Left lung (tissue), 10 donors: ENCODE measurements around the gene CCDC102B. TPM values are rescaled to one million over a fixed set of nuclear protein-coding genes. Genes with fewer than 3 reads are reported as not detected.
"Not testable (repeated sequence)": the region's sequence is repeated elsewhere in the genome, so short reads cannot be mapped to it uniquely, and the experiment has no call there.

Experiments
- ATAC-seq: fragments of 200-7000 bp; cut with Tn5 transposase; one replicate; pipeline ENCODE4 v1.9.1; 2020; ENCODE audit warnings: moderate library complexity
- DNase-seq, 4 donors: peaks; one replicate each; pipeline ENCODE4 v3.0.0-alpha.2; 2013 to 2020
- H3K27ac ChIP-seq, 2 donors: fragments of 200-600 bp; sonication (generic) in 1 of 2; one replicate each; pipeline versions ENCODE4 v1.5.0 to v1.8.0; 2020 to 2021
- H3K27me3 ChIP-seq, 2 donors: fragments of 200-600 bp; sonication (generic) in 1 of 2; one replicate each; pipeline versions ENCODE4 v1.5.0 to v1.8.0; 2020 to 2021
- H3K36me3 ChIP-seq, 2 donors: fragments of 200-600 bp; sonication (generic) in 1 of 2; one replicate each; pipeline versions ENCODE4 v1.5.0 to v1.8.0; 2020 to 2021
- H3K4me1 ChIP-seq, 2 donors: fragments of 200-600 bp; one replicate each; pipeline ENCODE4 v1.8.0; 2021
- H3K4me3 ChIP-seq, 2 donors: fragments of 200-600 bp; sonication (generic) in 1 of 2; one replicate each; pipeline versions ENCODE4 v1.5.0 to v1.8.0; 2020 to 2021; ENCODE audit warnings: mild to moderate bottlenecking in 1 of 2
- H3K9me3 ChIP-seq, 2 donors: fragments of 200-600 bp; sonication (generic) in 1 of 2; one replicate each; pipeline versions ENCODE4 v1.5.0 to v1.8.0; 2020 to 2021
- CTCF ChIP-seq, 2 donors: fragments of 200-600 bp; sonication (generic) in 1 of 2; IDR thresholded peaks; one replicate each; pipeline versions ENCODE4 v1.5.0 to v1.8.0; 2021; ENCODE audit warnings: antibody characterized with exemption in 2 of 2
- intact Hi-C, 2 donors: fragments of 100-400 bp; cut with DNase I; formaldehyde crosslinking; loops; one replicate each; pipeline versions ENCODE4 v1.11.2 to v1.14.2; 2022
- polyA plus RNA-seq, 6 donors: library from polyadenylated mRNA; unstranded; fragments of 120-200 nt; gene quantifications; one replicate each; pipeline ENCODE4 v1.2.1, GENCODE V29; 2013; ENCODE audit not compliant: insufficient read length in 6 of 6
- total RNA-seq, 2 donors: library from RNA; stranded (reverse); fragmentation: NEBNext Ultra II Directional; extraction: Animal tissue kit (Norgen Biotek cat#: 25700); gene quantifications; one replicate each; pipeline ENCODE4 v1.2.1, GENCODE V29; 2021
- donor health status: DM: no; HTN: yes; CAD: no.
- donor health status: DM: no; HTN: no; CAD: no.

The CCDC102B gene
- total and polyA plus RNA-seq, 8 donors, result 10.6 to 78.3 (median 15.6) TPM

DNA sequence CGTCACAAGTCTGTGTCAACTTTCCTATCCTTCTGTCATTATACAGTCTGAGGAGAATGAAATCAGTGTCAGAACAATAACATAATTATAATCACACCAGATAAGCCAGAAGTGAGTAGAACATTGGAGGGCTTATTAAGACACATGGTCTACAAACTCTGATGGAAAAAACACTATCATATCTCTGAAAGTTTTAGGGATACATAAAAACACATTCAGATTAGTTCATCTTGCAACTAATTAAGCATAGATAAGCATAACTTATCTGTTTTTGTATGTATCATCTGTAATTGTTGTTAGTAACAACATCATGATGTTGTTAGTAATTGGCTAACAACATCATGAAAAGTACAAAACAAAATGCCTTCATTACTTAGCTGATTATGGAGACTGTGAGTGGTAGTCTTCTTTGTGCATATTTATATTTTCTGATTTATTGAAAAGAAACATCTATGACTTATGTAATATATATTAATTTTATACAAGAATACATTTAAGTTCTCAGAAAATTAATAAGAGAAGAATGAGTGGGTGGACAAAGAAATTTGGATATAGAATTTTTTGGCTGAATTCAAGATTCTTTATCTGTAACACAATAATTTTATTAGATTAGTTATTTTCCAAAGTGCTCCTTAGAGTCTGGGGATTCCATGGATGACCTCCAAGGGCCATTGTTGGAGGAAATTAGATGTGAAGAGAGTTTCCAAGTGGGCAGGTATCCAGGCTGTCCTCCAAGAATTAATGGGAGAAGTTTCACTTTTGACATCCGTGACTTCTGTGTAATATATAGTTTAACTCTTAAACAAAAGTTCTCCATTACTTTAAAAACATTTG, 16.9 kb upstream of the CCDC102B start:
- DNase-seq (peak in 2 of 4 donors; percentile 36 to 59), ATAC-seq (no peak)
- no peaks in the 10 kb centered on the region for H3K36me3 ChIP-seq
- no peak overlapping the region for H3K4me3 ChIP-seq
- no peaks in the 10 kb centered on the region for H3K9me3 ChIP-seq
- H3K27me3 ChIP-seq, result no peaks in the 10 kb centered on the region
- no peak for TF ChIP-seq CTCF (IDR thresholded peaks at IDR 0.05)
- H3K27ac ChIP-seq, result no peak overlapping the region
- intact Hi-C loops, result no loop called here
- H3K4me1 ChIP-seq, result no peaks in the 10 kb centered on the region

- Histone ChIP-seq H3K27ac (no peak overlapping the region), H3K4me3 (no peak overlapping the region), H3K9me3 (no peaks in the 10 kb centered on the region), H3K36me3 (no peaks in the 10 kb centered on the region), H3K4me1 (no peaks in the 10 kb centered on the region), H3K27me3 (no peaks in the 10 kb centered on the region)
- no peak for TF ChIP-seq CTCF (IDR thresholded peaks at IDR 0.05)
- no peak for ATAC-seq
- no peak for DNase-seq
- intact Hi-C loops, result no loop called here
Observed at GRCh38 chr18:68783506-68783905, 14.4 kb upstream of the CCDC102B start.

- Histone ChIP-seq H3K4me3 (no peak overlapping the region), H3K4me1 (no peaks in the 10 kb centered on the region), H3K27me3 (no peaks in the 10 kb centered on the region), H3K9me3 (no peaks in the 10 kb centered on the region), H3K27ac (no peak overlapping the region), H3K36me3 (no peaks in the 10 kb centered on the region)
- TF ChIP-seq CTCF (IDR thresholded peaks at IDR 0.05), result no peak
- DNase-seq (no peak), ATAC-seq (no peak)
- intact Hi-C loops, result no loop called here
Observed at GRCh38 chr18:68784071-68784470, 13.8 kb upstream of the CCDC102B start.

DNA sequence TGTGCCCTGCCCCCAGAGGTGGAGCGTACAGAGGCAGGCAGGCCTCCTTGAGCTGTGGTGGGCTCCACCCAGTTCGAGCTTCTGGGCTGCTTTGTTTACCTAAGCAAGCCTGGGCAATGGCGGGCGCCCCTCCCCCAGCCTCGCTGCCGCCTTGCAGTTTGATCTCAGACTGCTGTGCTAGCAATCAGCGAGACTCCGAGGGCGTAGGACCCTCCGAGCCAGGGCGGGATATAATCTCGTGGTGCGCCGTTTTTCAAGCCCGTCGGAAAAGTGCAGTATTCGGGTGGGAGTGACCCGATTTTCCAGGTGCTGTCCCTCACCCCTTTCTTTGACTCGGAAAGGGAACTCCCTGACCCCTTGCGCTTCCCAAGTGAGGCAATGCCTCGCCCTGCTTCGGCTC, 7.6 kb upstream of the CCDC102B start:
- H3K27ac ChIP-seq, H3K4me3 ChIP-seq, H3K9me3 ChIP-seq, ATAC-seq, H3K4me1 ChIP-seq, DNase-seq, H3K36me3 ChIP-seq, H3K27me3 ChIP-seq, intact Hi-C loops: not testable (repeated sequence)

DNA sequence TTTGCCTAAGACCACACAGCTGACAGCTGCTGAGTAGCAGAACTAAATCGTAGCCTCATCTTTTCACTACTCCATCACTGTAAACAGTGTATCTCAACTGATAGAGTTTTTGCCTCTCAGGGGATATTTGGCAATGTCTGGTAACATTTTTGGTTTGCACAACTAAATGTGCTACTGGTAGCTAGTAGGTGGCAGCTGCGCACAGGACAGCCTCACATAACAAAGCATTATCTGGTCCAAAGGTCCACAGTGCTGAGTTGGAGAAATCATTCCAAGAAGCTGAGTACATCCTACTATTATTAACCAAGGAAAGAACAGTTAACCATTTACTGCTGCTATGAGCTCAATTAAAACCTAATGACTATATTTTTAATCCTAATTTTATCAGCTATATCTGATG, 6.1 kb upstream of the CCDC102B start:
- Histone ChIP-seq H3K27ac (no peak overlapping the region), H3K27me3 (no peaks in the 10 kb centered on the region), H3K9me3 (no peaks in the 10 kb centered on the region), H3K4me3 (no peak overlapping the region), H3K36me3 (no peaks in the 10 kb centered on the region), H3K4me1 (no peaks in the 10 kb centered on the region)
- ATAC-seq, result no peak
- TF ChIP-seq CTCF (IDR thresholded peaks at IDR 0.05), result no peak
- DNase-seq, result no peak
- intact Hi-C loops, result no loop called here

DNA sequence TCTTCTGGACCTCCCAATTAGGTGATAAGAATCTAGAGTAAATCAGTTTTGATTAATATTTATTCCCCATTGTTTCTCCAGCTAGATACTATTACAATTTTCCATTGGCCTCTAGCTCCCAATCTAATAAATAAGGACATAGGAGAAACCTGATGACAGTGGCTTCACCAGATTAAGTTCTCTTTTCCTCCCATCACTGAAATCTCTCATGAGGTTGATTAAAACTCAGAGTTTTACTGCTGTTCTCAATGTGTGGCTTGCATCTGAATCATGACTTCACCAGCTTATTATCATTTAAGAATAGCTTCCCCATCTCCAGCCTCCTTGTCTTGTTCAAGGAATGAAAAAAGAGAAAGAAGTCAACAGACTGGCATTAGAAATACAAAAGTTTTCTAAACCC, 3.9 kb upstream of the CCDC102B start:
- intact Hi-C loops, result no loop called here
- no peaks in the 10 kb centered on the region for H3K9me3 ChIP-seq
- no peaks in the 10 kb centered on the region for H3K4me1 ChIP-seq
- ATAC-seq (no peak), DNase-seq (no peak)
- H3K4me3 ChIP-seq, result no peak overlapping the region
- H3K27me3 ChIP-seq, result no peaks in the 10 kb centered on the region
- no peak for TF ChIP-seq CTCF (IDR thresholded peaks at IDR 0.05)
- H3K27ac ChIP-seq, result no peak overlapping the region
- H3K36me3 ChIP-seq, result no peaks in the 10 kb centered on the region
